ENCODE results near the gene TTLL3. TPM values are rescaled to one million over a fixed set of nuclear protein-coding genes. Genes with fewer than 3 reads are reported as not detected.

TTLL3 gene
- total and polyA plus RNA-seq, 2 donors (not counting 1 experiment from before 2014, with no cell fraction given) = 84.5 to 168 TPM

- Histone ChIP-seq H3K9ac (ENCODE audit: low read length) (no peak overlapping the region), H3K27ac (ENCODE audit: low read length in 2 of 2) (no peak overlapping the region), H4K20me1 (ENCODE audit: control insufficient read depth, insufficient read depth, low read length, poor library complexity, severe bottlenecking) (no peaks in the 10 kb centered on the region), H3K79me2 (ENCODE audit: control insufficient read depth, insufficient read depth, low read length) (peaks cover 29% of the 10 kb centered on the region), H2AFZ (ENCODE audit: insufficient read depth, low read depth, low read length, poor library complexity, severe bottlenecking) (no peak overlapping the region), H3K9me3 (ENCODE audit: control extremely low read depth in 1 of 3, control insufficient read depth in 2 of 3, insufficient read depth in 1 of 3, low read length in 2 of 3) (no peaks in the 10 kb centered on the region), H3K4me1 (ENCODE audit: control insufficient read depth in 2 of 2, insufficient read depth in 2 of 2, low read length in 2 of 2) (peaks cover 18 to 28% of the 10 kb centered on the region in 2 donors), H3K27me3 (replicated peaks in 1 of 4; ENCODE audit: control extremely low read depth in 1 of 4, control insufficient read depth in 3 of 4, insufficient read depth in 4 of 4, low read length in 3 of 4) (no peaks in the 10 kb centered on the region), H3K4me2 (replicated peaks; ENCODE audit: low read depth, low read length, poor library complexity, severe bottlenecking) (no peak overlapping the region), H3K4me3 (ENCODE audit: control extremely low read depth in 1 of 5, extremely low read depth in 1 of 5, insufficient read depth in 1 of 5, low read depth in 2 of 5, low read length in 4 of 5) (no peak overlapping the region), H3K36me3 (replicated peaks in 1 of 2; ENCODE audit: control extremely low read depth in 1 of 2, control insufficient read depth in 1 of 2, extremely low read depth in 1 of 2, insufficient read depth in 2 of 2, low read length in 1 of 2) (peaks cover 2 to 62% of the 10 kb centered on the region in 2 experiments)
- 100% methylated on average over 1 of the region's 7 CpGs for WGBS (ENCODE audit: insufficient coverage)
- peaks cover 30% of the 10 kb centered on the region for H3K4me1 Mint-ChIP-seq
- H3K9me3 Mint-ChIP-seq (ENCODE audit: insufficient read depth) = no peaks in the 10 kb centered on the region
- ATAC-seq (ENCODE audit: low read depth) (no peak), DNase-seq (no peak)
- CTCF ChIA-PET = interaction anchor here (0.7 kb wide), 1 partner anchor 160 kb away, joined by 3 read pairs; no protein-coding TSS in a partner anchor
- H3K4me3 Mint-ChIP-seq = no peak overlapping the region
- intact Hi-C loops (cut with micrococcal nuclease) = no loop called here
- TF ChIP-seq CTCF (IDR thresholded peaks at IDR 0.05) (no peak), EZH2 (IDR thresholded peaks at IDR 0.05; ENCODE audit: borderline replicate concordance, insufficient read depth, low read depth, low read length, poor library complexity, severe bottlenecking) (no peak)
- H3K27ac Mint-ChIP-seq = no peak overlapping the region
- no peaks in the 10 kb centered on the region for H3K27me3 Mint-ChIP-seq
- POLR2A ChIA-PET = no interaction called here
Observed at GRCh38 chr3:9786209-9786739, 23.8 kb upstream of the TTLL3 start.

GRCh38 chr3:9786825-9787669 is 23.0 kb upstream of the TTLL3 start:
- Mint-ChIP-seq H3K9me3 (ENCODE audit: insufficient read depth) (no peaks in the 10 kb centered on the region), H3K4me1 (peaks cover 30% of the 10 kb centered on the region), H3K27ac (peak overlapping the region; percentile 67), H3K27me3 (no peaks in the 10 kb centered on the region), H3K4me3 (no peak overlapping the region)
- Histone ChIP-seq H3K9me3 (ENCODE audit: control extremely low read depth in 1 of 3, control insufficient read depth in 2 of 3, insufficient read depth in 1 of 3, low read length in 2 of 3) (no peaks in the 10 kb centered on the region), H3K36me3 (replicated peaks in 1 of 2; ENCODE audit: control extremely low read depth in 1 of 2, control insufficient read depth in 1 of 2, extremely low read depth in 1 of 2, insufficient read depth in 2 of 2, low read length in 1 of 2) (peaks cover 2 to 60% of the 10 kb centered on the region in 2 experiments), H3K4me1 (ENCODE audit: control insufficient read depth in 2 of 2, insufficient read depth in 2 of 2, low read length in 2 of 2) (peaks cover 18 to 28% of the 10 kb centered on the region in 2 donors), H4K20me1 (ENCODE audit: control insufficient read depth, insufficient read depth, low read length, poor library complexity, severe bottlenecking) (no peaks in the 10 kb centered on the region), H3K79me2 (ENCODE audit: control insufficient read depth, insufficient read depth, low read length) (peaks cover 37% of the 10 kb centered on the region), H3K9ac (ENCODE audit: low read length) (no peak overlapping the region), H3K27ac (ENCODE audit: low read length in 2 of 2) (no peak overlapping the region), H3K4me3 (ENCODE audit: control extremely low read depth in 1 of 5, extremely low read depth in 1 of 5, insufficient read depth in 1 of 5, low read depth in 2 of 5, low read length in 4 of 5) (no peak overlapping the region), H3K4me2 (replicated peaks; ENCODE audit: low read depth, low read length, poor library complexity, severe bottlenecking) (no peak overlapping the region), H3K27me3 (replicated peaks in 1 of 4; ENCODE audit: control extremely low read depth in 1 of 4, control insufficient read depth in 3 of 4, insufficient read depth in 4 of 4, low read length in 3 of 4) (no peaks in the 10 kb centered on the region), H2AFZ (ENCODE audit: insufficient read depth, low read depth, low read length, poor library complexity, severe bottlenecking) (no peak overlapping the region)
- CTCF ChIA-PET = interaction anchor here (0.6 to 1.0 kb wide), 3 partner anchors 146 to 197 kb away, joined by 3 read pairs; partner anchors contain the start of gene CRELD1
- WGBS (ENCODE audit: insufficient coverage) = 100% methylated on average over 7 of the region's 13 CpGs
- ATAC-seq (ENCODE audit: low read depth) (no peak), DNase-seq (no peak)
- POLR2A ChIA-PET = no interaction called here
- intact Hi-C loops (cut with micrococcal nuclease) = no loop called here
- TF ChIP-seq EZH2 (IDR thresholded peaks at IDR 0.05; ENCODE audit: borderline replicate concordance, insufficient read depth, low read depth, low read length, poor library complexity, severe bottlenecking) (no peak), CTCF (IDR thresholded peaks at IDR 0.05) (peak; percentile 44)
